Suprapubic skin (tissue), 3 donors: Measurements from ENCODE around the gene DRC7.

Experiments
- EP300 ChIP-seq: sonication (generic); formaldehyde crosslinking; IDR thresholded peaks from one replicate; pipeline ENCODE4 v1.6.1; 2017; ENCODE audit warnings: antibody characterized with exemption
- POLR2A ChIP-seq, 2 donors: fragments of 450-650 bp; IDR thresholded peaks; one replicate each; pipeline ENCODE4 v1.6.1; 2017; ENCODE audit warnings: antibody characterized with exemption in 2 of 2, mild to moderate bottlenecking in 2 of 2, moderate library complexity in 2 of 2
- TF ChIP-seq, protein P1 (sequence below), 2 donors: fragments of 200-600 bp in 1 of 2; fragments of 450-650 bp in 1 of 2; sonication (generic) in 1 of 2; IDR thresholded peaks; one replicate each; pipeline ENCODE4 v1.5.1; 2016 to 2019; ENCODE audit warnings: antibody characterized with exemption in 2 of 2, mild to moderate bottlenecking in 1 of 2, moderate library complexity in 1 of 2

- TF ChIP-seq, protein P1, sequence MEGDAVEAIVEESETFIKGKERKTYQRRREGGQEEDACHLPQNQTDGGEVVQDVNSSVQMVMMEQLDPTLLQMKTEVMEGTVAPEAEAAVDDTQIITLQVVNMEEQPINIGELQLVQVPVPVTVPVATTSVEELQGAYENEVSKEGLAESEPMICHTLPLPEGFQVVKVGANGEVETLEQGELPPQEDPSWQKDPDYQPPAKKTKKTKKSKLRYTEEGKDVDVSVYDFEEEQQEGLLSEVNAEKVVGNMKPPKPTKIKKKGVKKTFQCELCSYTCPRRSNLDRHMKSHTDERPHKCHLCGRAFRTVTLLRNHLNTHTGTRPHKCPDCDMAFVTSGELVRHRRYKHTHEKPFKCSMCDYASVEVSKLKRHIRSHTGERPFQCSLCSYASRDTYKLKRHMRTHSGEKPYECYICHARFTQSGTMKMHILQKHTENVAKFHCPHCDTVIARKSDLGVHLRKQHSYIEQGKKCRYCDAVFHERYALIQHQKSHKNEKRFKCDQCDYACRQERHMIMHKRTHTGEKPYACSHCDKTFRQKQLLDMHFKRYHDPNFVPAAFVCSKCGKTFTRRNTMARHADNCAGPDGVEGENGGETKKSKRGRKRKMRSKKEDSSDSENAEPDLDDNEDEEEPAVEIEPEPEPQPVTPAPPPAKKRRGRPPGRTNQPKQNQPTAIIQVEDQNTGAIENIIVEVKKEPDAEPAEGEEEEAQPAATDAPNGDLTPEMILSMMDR (IDR thresholded peaks at IDR 0.05) = no peak
- TF ChIP-seq POLR2A (IDR thresholded peaks at IDR 0.05) = no peak
- TF ChIP-seq EP300 = no peak
These were observed 31.2 kb upstream of the DRC7 start for GRCh38 chr16:57663436-57663835.
